Stimulated activated CD8-positive, alpha-beta memory T cell treated with anti-CD3 and anti-CD28 coated beads, Interleukin-7, amount 100 ng/mL, for 48 hours (primary cell): ENCODE results near the gene FAM83D.

Experiments used
- DNase-seq, 2 donors: peaks; one replicate each; pipeline ENCODE4 v3.0.0-alpha.2; 2020; ENCODE audit warnings: low read depth in 1 of 2; ENCODE audit errors: extremely low read depth in 1 of 2

The FAM83D gene

GRCh38 chr20:38997622-38998021, 71.4 kb downstream of the FAM83D start:
- DNase-seq, result peak; percentile 79 to 86

GRCh38 chr20:38999217-38999616, 73.0 kb downstream of the FAM83D start:
- DNase-seq, result no peak

GRCh38 chr20:38999965-39000910, 74.0 kb downstream of the FAM83D start:
- no peak for DNase-seq
